HG03439 (cell line): Measurements from ENCODE around the gene SUCNR1.

ENCODE experiments used
- ATAC-seq: cut with Tn5 transposase; IDR thresholded peaks from one replicate; pipeline ENCODE4 v1.9.1; 2021; ENCODE audit warnings: mild to moderate bottlenecking, moderate library complexity; ENCODE audit not compliant: unreplicated experiment

SUCNR1 gene

DNA sequence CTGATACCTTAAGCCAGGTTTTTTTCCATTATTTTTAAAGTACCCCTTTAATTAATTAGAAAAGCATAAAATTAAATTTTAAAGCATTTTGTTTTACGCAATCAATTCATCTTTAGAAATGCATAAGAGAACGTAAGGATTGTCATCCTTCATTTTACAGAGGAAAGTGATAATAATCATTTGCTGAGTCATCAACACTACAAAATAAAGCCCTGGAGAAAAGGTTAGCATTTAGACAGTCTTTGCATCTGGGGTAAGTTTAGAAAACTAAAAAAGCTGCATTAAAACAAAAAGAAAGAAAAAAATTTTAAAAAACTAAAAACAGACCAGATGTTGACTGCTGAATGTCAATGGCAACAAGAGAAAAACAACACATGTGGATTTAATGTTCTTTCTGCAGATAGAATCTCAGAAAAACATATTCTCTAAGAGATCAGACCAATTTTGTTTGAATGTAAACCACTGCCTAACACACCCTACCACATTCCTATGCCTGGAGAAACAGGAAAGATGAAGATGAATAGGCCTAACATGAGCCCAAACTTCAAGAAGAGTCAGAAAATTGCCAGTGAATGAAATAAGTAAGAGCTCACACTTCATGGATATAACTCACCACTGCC, 59.9 kb downstream of the SUCNR1 start:
- no peak for ATAC-seq
